Breast epithelium (tissue), 4 donors: Measurements from ENCODE around the gene MS4A5. TPM values are rescaled to one million over a fixed set of nuclear protein-coding genes. Genes with fewer than 3 reads are reported as not detected.

ENCODE experiments used
- DNase-seq, 2 donors: peaks; one replicate each; pipeline ENCODE4 v3.0.0-alpha.2; 2019; ENCODE audit warnings: low spot score in 2 of 2
- H3K27ac ChIP-seq, 2 donors: fragments of 200-600 bp; sonication (generic) in 1 of 2; one replicate each; pipeline ENCODE4 v1.5.1; 2016 to 2019; ENCODE audit warnings: mild to moderate bottlenecking in 1 of 2
- H3K27me3 ChIP-seq, 2 donors: fragments of 200-600 bp; sonication (generic) in 1 of 2; one replicate each; pipeline versions ENCODE4 v1.5.1 to v1.6.0; 2017 to 2019; ENCODE audit warnings: control low read depth in 1 of 2, mild to moderate bottlenecking in 1 of 2
- H3K36me3 ChIP-seq: fragments of 200-600 bp; one replicate; pipeline ENCODE4 v1.5.1; 2019
- H3K4me1 ChIP-seq, 2 donors: fragments of 200-600 bp; sonication (generic); one replicate each; pipeline ENCODE4 v1.5.1; 2016 to 2019; ENCODE audit warnings: control low read depth in 1 of 2
- H3K4me3 ChIP-seq, 3 donors: fragments of 200-600 bp; sonication (generic); 1 replicate in 2 of 3; 2 replicates in 1 of 3; pipeline ENCODE4 v1.5.1; 2016 to 2019; ENCODE audit warnings: mild to moderate bottlenecking in 3 of 3, moderate library complexity in 2 of 3
- H3K9me3 ChIP-seq, 2 donors: fragments of 200-600 bp; sonication (generic) in 1 of 2; one replicate each; pipeline ENCODE4 v1.5.1; 2016 to 2019; ENCODE audit warnings: control low read depth in 1 of 2
- CTCF ChIP-seq, 3 donors: fragments of 450-650 bp; IDR thresholded peaks; one replicate each; pipeline ENCODE4 v1.5.1; 2016 to 2017; ENCODE audit warnings: antibody characterized with exemption in 3 of 3, mild to moderate bottlenecking in 3 of 3, moderate library complexity in 3 of 3
- POLR2A ChIP-seq: fragments of 450-650 bp; IDR thresholded peaks from one replicate; pipeline ENCODE4 v1.6.1; 2016; ENCODE audit warnings: antibody characterized with exemption, mild to moderate bottlenecking, moderate library complexity
- POLR2AphosphoS5 ChIP-seq, 3 donors: sonication (generic); formaldehyde crosslinking; IDR thresholded peaks; one replicate each; pipeline ENCODE4 v1.6.1; 2017; ENCODE audit warnings: antibody characterized with exemption in 3 of 3
- intact Hi-C: fragments of 100-400 bp; cut with DNase I; formaldehyde crosslinking; loops from one replicate; pipeline ENCODE4 v1.15.1; 2023; ENCODE audit warnings: low total_unique reads
- total RNA-seq, 3 donors: library from RNA; depleted of rRNA; stranded (reverse); fragments of >200 nt; gene quantifications; one replicate each; pipeline ENCODE4 v1.1.0, GENCODE V29; 2016

MS4A5 gene
- total RNA-seq, 3 donors from 2014 or later: not detected

- H3K4me1 ChIP-seq: no peaks in the 10 kb centered on the region
- no peaks in the 10 kb centered on the region for H3K36me3 ChIP-seq
- TF ChIP-seq POLR2AphosphoS5 (IDR thresholded peaks at IDR 0.05) (no peak), POLR2A (no peak), CTCF (IDR thresholded peaks at IDR 0.05) (no peak)
- no peak overlapping the region for H3K27ac ChIP-seq
- no peaks in the 10 kb centered on the region for H3K27me3 ChIP-seq
- DNase-seq: no peak
- H3K9me3 ChIP-seq: no peaks in the 10 kb centered on the region
- intact Hi-C loops: no loop called here
- H3K4me3 ChIP-seq: no peak overlapping the region
Measured at GRCh38 chr11:60454212-60454611, 24.8 kb downstream of the MS4A5 start.

GRCh38 chr11:60455531-60456042, 26.2 kb downstream of the MS4A5 start, which contains the start of gene MS4A1:
Gene MS4A1 (plus strand): TSS chr11:60455847. CDS start chr11:60462375, 6,528 bp downstream.
- intact Hi-C loops: no loop called here
- H3K36me3 ChIP-seq: no peaks in the 10 kb centered on the region
- no peaks in the 10 kb centered on the region for H3K27me3 ChIP-seq
- no peak within 1 kb of the TSS for H3K27ac ChIP-seq
- H3K9me3 ChIP-seq: no peaks in the 10 kb centered on the region
- no peak within 1 kb of the TSS for H3K4me3 ChIP-seq
- TF ChIP-seq CTCF (IDR thresholded peaks at IDR 0.05): no peak
- TF ChIP-seq POLR2A: no peak
- no peak for TF ChIP-seq POLR2AphosphoS5 (IDR thresholded peaks at IDR 0.05)
- H3K4me1 ChIP-seq: no peaks in the 10 kb centered on the region
- no peak for DNase-seq

DNA sequence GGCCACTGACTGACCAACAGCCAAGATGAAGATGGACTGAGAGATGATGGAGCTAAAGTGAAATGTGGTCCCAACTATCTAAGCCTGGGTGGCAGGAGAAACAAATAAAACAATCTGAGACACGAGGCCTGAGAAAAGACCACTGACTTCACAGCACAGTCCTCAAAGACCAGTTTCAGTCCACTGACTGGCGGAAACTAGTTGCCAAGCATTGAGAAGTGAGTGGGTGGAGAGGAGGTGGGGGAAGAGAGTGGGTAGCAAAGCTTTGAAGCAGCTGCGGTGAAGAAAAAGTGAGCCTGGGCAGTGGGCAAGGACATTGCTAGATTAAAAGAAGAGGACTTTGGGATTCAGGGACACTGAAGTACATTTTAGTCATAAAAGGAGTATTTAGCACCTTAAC, 28.2 kb downstream of the MS4A5 start:
- no peak for DNase-seq
- Histone ChIP-seq H3K4me3 (no peak overlapping the region), H3K27me3 (no peaks in the 10 kb centered on the region), H3K36me3 (no peaks in the 10 kb centered on the region), H3K9me3 (no peaks in the 10 kb centered on the region), H3K27ac (no peak overlapping the region), H3K4me1 (no peaks in the 10 kb centered on the region)
- intact Hi-C loops: no loop called here
- no peak for TF ChIP-seq POLR2AphosphoS5 (IDR thresholded peaks at IDR 0.05)

DNA sequence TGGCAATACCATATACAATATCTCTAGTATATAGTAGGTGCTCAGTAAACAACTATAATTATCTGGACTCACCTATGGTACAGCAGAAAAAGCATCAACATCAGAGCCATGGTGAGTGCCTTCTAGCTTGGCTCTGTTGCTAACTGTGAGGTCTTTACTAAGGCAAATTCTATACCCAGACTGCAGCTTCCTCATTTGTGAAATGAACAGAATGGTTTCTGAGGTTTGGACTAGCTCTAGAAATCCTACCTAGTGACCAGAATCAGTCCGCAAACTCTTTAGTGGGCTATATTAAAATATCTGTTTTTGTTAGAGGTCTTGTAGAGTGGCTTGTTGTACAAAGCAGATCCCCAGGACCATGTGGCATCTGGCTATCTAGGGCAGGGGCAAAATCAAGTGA, 30.0 kb downstream of the MS4A5 start:
- Histone ChIP-seq H3K36me3 (no peaks in the 10 kb centered on the region), H3K9me3 (no peaks in the 10 kb centered on the region), H3K27me3 (no peaks in the 10 kb centered on the region), H3K27ac (no peak overlapping the region), H3K4me3 (no peak overlapping the region), H3K4me1 (no peaks in the 10 kb centered on the region)
- intact Hi-C loops: no loop called here
- DNase-seq: no peak
- TF ChIP-seq POLR2AphosphoS5 (IDR thresholded peaks at IDR 0.05) (no peak), CTCF (IDR thresholded peaks at IDR 0.05) (no peak), POLR2A (no peak)

GRCh38 chr11:60468829-60469228, 39.5 kb downstream of the MS4A5 start:
- H3K27ac ChIP-seq: no peak overlapping the region
- intact Hi-C loops: no loop called here
- H3K4me1 ChIP-seq: no peaks in the 10 kb centered on the region
- no peaks in the 10 kb centered on the region for H3K36me3 ChIP-seq
- no peak overlapping the region for H3K4me3 ChIP-seq
- no peak for DNase-seq
- no peaks in the 10 kb centered on the region for H3K9me3 ChIP-seq
- no peak for TF ChIP-seq POLR2AphosphoS5 (IDR thresholded peaks at IDR 0.05)
- TF ChIP-seq CTCF (IDR thresholded peaks at IDR 0.05): no peak
- no peak for TF ChIP-seq POLR2A
- no peaks in the 10 kb centered on the region for H3K27me3 ChIP-seq

DNA sequence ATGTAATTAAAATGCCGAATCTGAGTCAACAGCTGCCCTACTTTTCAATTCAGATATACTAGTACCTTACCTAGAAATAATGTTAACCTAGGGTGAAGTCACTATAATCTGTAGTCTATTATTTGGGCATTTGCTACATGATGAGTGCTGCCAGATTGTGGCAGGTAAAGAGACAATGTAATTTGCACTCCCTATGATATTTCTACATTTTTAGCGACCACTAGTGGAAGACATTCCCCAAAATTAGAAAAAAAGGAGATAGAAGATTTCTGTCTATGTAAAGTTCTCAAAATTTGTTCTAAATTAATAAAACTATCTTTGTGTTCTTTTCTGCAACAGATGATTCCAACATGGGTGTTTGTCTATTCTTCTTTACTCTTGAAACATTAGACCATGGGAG, 40.4 kb downstream of the MS4A5 start:
- no peaks in the 10 kb centered on the region for H3K9me3 ChIP-seq
- no peaks in the 10 kb centered on the region for H3K4me1 ChIP-seq
- no peak overlapping the region for H3K4me3 ChIP-seq
- DNase-seq: no peak
- intact Hi-C loops: no loop called here
- no peak for TF ChIP-seq POLR2AphosphoS5 (IDR thresholded peaks at IDR 0.05)
- no peak for TF ChIP-seq POLR2A
- TF ChIP-seq CTCF (IDR thresholded peaks at IDR 0.05): no peak
- H3K36me3 ChIP-seq: no peaks in the 10 kb centered on the region
- no peaks in the 10 kb centered on the region for H3K27me3 ChIP-seq
- no peak overlapping the region for H3K27ac ChIP-seq
